GM12878 (cell line): ENCODE results near the gene ABCB9. TPM values are rescaled to one million over a fixed set of nuclear protein-coding genes. Genes with fewer than 3 reads are reported as not detected.

ENCODE experiments used
- ATAC-seq: fragments of 200-7000 bp; cut with Tn5 transposase; 3 replicates; pipeline ENCODE4 v1.9.1; 2020; ENCODE audit warnings: mild to moderate bottlenecking, moderate library complexity
- BruUV-seq: library from RNA; stranded (reverse); fragments of 400-500 nt; replicated peaks from 2 replicates; lab custom pipeline; 2021; lab: Mats Ljungman, UMichigan
- CTCF ChIA-PET: fragments of 300-600 bp; sonication (Branson Sonifier 250); formaldehyde crosslinking; extraction: SDS; loops from one replicate; lab custom pipeline; 2021; ENCODE audit warnings: inconsistent platforms; lab: Yijun Ruan, JAX
- POLR2A ChIA-PET: fragments of 350-600 bp; formaldehyde crosslinking; extraction: SDS; loops from one replicate; lab custom pipeline; 2021; ENCODE audit warnings: inconsistent platforms; lab: Charles Lee
- RAD21 ChIA-PET: fragments of 300-600 bp; sonication (Branson Sonifier 250); formaldehyde crosslinking; loops from one replicate; lab custom pipeline; 2023; ENCODE audit warnings: antibody characterized with exemption; ENCODE audit not compliant: unreplicated experiment; lab: Charles Lee
- SMC1A ChIA-PET: fragments of 300-600 bp; sonication (Branson Sonifier 250); formaldehyde crosslinking; loops from one replicate; lab custom pipeline; 2023; ENCODE audit not compliant: unreplicated experiment, uncharacterized antibody; lab: Charles Lee
- DNase-seq: peaks from one replicate; pipeline ENCODE4 v3.0.0-alpha.2; 2011; ENCODE audit warnings: low read depth, low spot score
- FAIRE-seq: peaks from 3 replicates; lab custom pipeline; 2011; peaks lifted over from hg19 to GRCh38; lab: Jason Lieb, UNC
- H2AFZ ChIP-seq: 2 replicates; pipeline ENCODE4 v1.6.0; 2011; ENCODE audit warnings: low read depth, low read length, control low read depth; ENCODE audit not compliant: control insufficient read depth
- H3K27ac ChIP-seq: 2 replicates; pipeline ENCODE4 v1.5.1; 2011; ENCODE audit warnings: control low read depth; ENCODE audit not compliant: control insufficient read depth, insufficient read depth
- H3K27me3 ChIP-seq, 2 experiments: replicated peaks in 1 of 2; 2 replicates each; pipeline versions ENCODE4 v1.6.0 to v1.6.1; 2011; ENCODE audit warnings: low read length in 1 of 2; ENCODE audit not compliant: control insufficient read depth in 2 of 2, insufficient read depth in 2 of 2
- H3K36me3 ChIP-seq, 2 experiments: 2 replicates each; pipeline ENCODE4 v1.5.1; 2011; ENCODE audit warnings: low read length in 1 of 2; ENCODE audit not compliant: control insufficient read depth in 2 of 2, insufficient read depth in 2 of 2
- H3K4me1 ChIP-seq: 2 replicates; pipeline ENCODE4 v1.6.1; 2011; ENCODE audit warnings: mild to moderate bottlenecking, low read length, moderate library complexity, mixed read lengths; ENCODE audit not compliant: control insufficient read depth, insufficient read depth
- H3K4me2 ChIP-seq: 2 replicates; pipeline ENCODE4 v1.6.0; 2011; ENCODE audit warnings: control low read depth; ENCODE audit not compliant: control insufficient read depth, insufficient read depth
- H3K4me3 ChIP-seq: fragments of 200-600 bp; sonication (generic); 2 replicates; pipeline ENCODE4 v1.5.1; 2016
- H3K79me2 ChIP-seq: 2 replicates; pipeline ENCODE4 v1.6.0; 2011; ENCODE audit warnings: low read length; ENCODE audit not compliant: control insufficient read depth, insufficient read depth
- H3K9ac ChIP-seq: 2 replicates; pipeline ENCODE4 v1.8.0; 2011; ENCODE audit warnings: low read length, control low read depth, mixed read lengths; ENCODE audit not compliant: control insufficient read depth, insufficient read depth
- H3K9me3 ChIP-seq: replicated peaks from 3 replicates; pipeline ENCODE4 v1.5.1; 2011; ENCODE audit warnings: mild to moderate bottlenecking, low read length; ENCODE audit not compliant: control insufficient read depth, insufficient read depth
- H4K20me1 ChIP-seq: 2 replicates; pipeline ENCODE4 v1.6.0; 2011; ENCODE audit not compliant: control insufficient read depth, insufficient read depth
- ASH2L ChIP-seq: fragments of 300-600, 200-600 bp; sonication (generic); IDR thresholded peaks from 2 replicates; pipeline ENCODE4 v1.6.1; 2017; ENCODE audit warnings: low read depth, mild to moderate bottlenecking, borderline replicate concordance
- CREM ChIP-seq: IDR thresholded peaks from 2 replicates; pipeline ENCODE4 v1.6.1; 2014; ENCODE audit warnings: antibody characterized with exemption, low read depth
- E4F1 ChIP-seq: fragments of 450-650 bp; IDR thresholded peaks from 2 replicates; pipeline ENCODE4 v1.6.1; 2018; ENCODE audit warnings: borderline replicate concordance, mild to moderate bottlenecking; ENCODE audit not compliant: partially characterized antibody
- EGR1 ChIP-seq, 2 experiments: IDR thresholded peaks; 1 replicate in 1 of 2; 2 replicates in 1 of 2; pipeline ENCODE4 v1.6.1; 2011 to 2012; ENCODE audit warnings: low read depth in 2 of 2, low read length in 2 of 2, borderline replicate concordance in 1 of 2, mild to moderate bottlenecking in 1 of 2, moderate library complexity in 1 of 2
- KLF5 ChIP-seq: fragments of 450-650 bp; IDR thresholded peaks from 2 replicates; pipeline ENCODE4 v1.6.1; 2014; ENCODE audit warnings: mild to moderate bottlenecking; ENCODE audit not compliant: partially characterized antibody
- PAX8 ChIP-seq: fragments of 450-650 bp; IDR thresholded peaks from 2 replicates; pipeline ENCODE4 v1.6.1; 2017; ENCODE audit warnings: mild to moderate bottlenecking, moderate library complexity
- PML ChIP-seq: IDR thresholded peaks from 2 replicates; pipeline ENCODE4 v1.6.1; 2012; ENCODE audit warnings: low read length, inconsistent platforms
- RBBP5 ChIP-seq: fragments of 200-600 bp; sonication (generic); conservative IDR thresholded peaks from 2 replicates; pipeline ENCODE4 v1.6.1; 2016
- SMARCA5 ChIP-seq: fragments of 450-650 bp; IDR thresholded peaks from 2 replicates; pipeline ENCODE4 v1.6.1; 2017; ENCODE audit warnings: mild to moderate bottlenecking
- SUZ12 ChIP-seq: fragments of 200-600 bp; sonication (generic); IDR thresholded peaks from one replicate; pipeline ENCODE4 v1.6.1; 2018; ENCODE audit warnings: antibody characterized with exemption, mild to moderate bottlenecking; ENCODE audit not compliant: unreplicated experiment
- ZNF217 ChIP-seq: fragments of 450-650 bp; IDR thresholded peaks from 2 replicates; pipeline ENCODE4 v1.6.1; 2017; ENCODE audit warnings: antibody characterized with exemption, mild to moderate bottlenecking
- WGBS: methylation state at CpG from one replicate; pipeline ENCODE4 v1.1.6; 2016; ENCODE audit warnings: low lambda C conversion rate; ENCODE audit not compliant: insufficient replicate concordance, insufficient coverage; ENCODE audit errors: missing lambda C conversion rate; 5-methylcytosine and 5-hydroxymethylcytosine counted together
- in situ Hi-C: fragments of 300-500 bp; cut with MboI; formaldehyde crosslinking; loops from 9 replicates; pipeline ENCODE4 v1.14.3; 2018; ENCODE audit warnings: mixed read lengths
- intact Hi-C: fragments of 100-400 bp; cut with micrococcal nuclease; formaldehyde crosslinking; loops from one replicate; pipeline ENCODE4 v1.14.2; 2022; ENCODE audit not compliant: unreplicated experiment
- polyA plus RNA-seq, 11 experiments: library from polyadenylated mRNA; depleted of rRNA in 4 of 11; unstranded in 6 of 11; stranded (reverse) in 5 of 11; fragments of >200 nt; fragmentation: Nextera tagmentation in 4 of 11; fragmentation: Illumina TruSeq in 1 of 11; extraction: Ambion mirVana in 4 of 11; extraction: Trizol in 1 of 11; gene quantifications; 1 replicate in 1 of 11; 2 replicates in 10 of 11; pipeline versions ENCODE4 v1.2.1 to v1.2.3, GENCODE V29; 2011 to 2016; ENCODE audit warnings: inconsistent platforms in 2 of 11, missing spikeins in 2 of 11, low read depth in 1 of 11
- total RNA-seq, 4 experiments: library from RNA; depleted of rRNA in 3 of 4; stranded (reverse); fragments of >200 nt in 3 of 4; fragmentation: Illumina TruSeq in 1 of 4; extraction: Trizol in 1 of 4; gene quantifications; 2 replicates each; pipeline versions ENCODE4 v1.2.1 to v1.2.3, GENCODE V29; 2013 to 2021

Gene ABCB9
- total and polyA plus RNA-seq, 10 of the 15 experiments (the other 5 are each of a cell fraction or from before 2014, with no cell fraction given), result 0.37 to 4.9 (median 3.1) TPM

GRCh38 chr12:122886161-122886560 is 80.1 kb downstream of the ABCB9 start:
- Histone ChIP-seq H3K27ac (no peak overlapping the region), H3K27me3 (no peaks in the 10 kb centered on the region), H2AFZ (no peak overlapping the region), H3K9me3 (no peaks in the 10 kb centered on the region), H3K9ac (no peak overlapping the region), H3K4me3 (no peak overlapping the region), H3K4me2 (no peak overlapping the region), H3K4me1 (peaks cover 36% of the 10 kb centered on the region), H3K79me2 (peaks cover 60% of the 10 kb centered on the region), H3K36me3 (no peaks in the 10 kb centered on the region), H4K20me1 (no peaks in the 10 kb centered on the region; the same call in 1 of the 2 replicates)
- in situ Hi-C loops (no loop called here), intact Hi-C loops (loop anchor here (2.0 to 10.0 kb wide), 2 partner anchors 15 to 1889 kb away; no protein-coding TSS in a partner anchor)
- RAD21 ChIA-PET, result interaction anchor here (0.6 to 2.3 kb wide), 5 partner anchors 8 to 40 kb away, joined by 3 to 6 read pairs (median 4); no protein-coding TSS in a partner anchor
- no peak; the same call in 2 of the 3 replicates for ATAC-seq
- 78% methylated on average over 8 of the region's 8 CpGs for WGBS
- SMC1A ChIA-PET, result interaction anchor here (0.6 to 7.6 kb wide), 9 partner anchors 8 to 539 kb away, joined by 3 to 64 read pairs (median 5); no protein-coding TSS in a partner anchor
- TF ChIP-seq PML (no peak), EGR1 (IDR thresholded peaks at IDR 0.05; ENCODE audit: borderline replicate concordance in 1 of 2, low read depth in 2 of 2, low read length in 2 of 2) (no peak), E4F1 (no peak), SMARCA5 (no peak), RBBP5 (no peak), CREM (no peak), SUZ12 (no peak), ZNF217 (no peak), PAX8 (no peak), ASH2L (no peak), KLF5 (no peak)
- no TSS peak for BruUV-seq
- CTCF ChIA-PET, result interaction anchor here (0.9 to 2.9 kb wide), 4 partner anchors 12 to 92 kb away, joined by 3 to 12 read pairs (median 4); no protein-coding TSS in a partner anchor
- no peak for FAIRE-seq
- POLR2A ChIA-PET, result interaction anchor here (1.2 to 1.5 kb wide), 3 partner anchors 9 to 14 kb away, joined by 3 to 14 read pairs (median 6); no protein-coding TSS in a partner anchor
- DNase-seq, result no peak
